DND-41 (cell line): ENCODE results near the gene HERC4.

Experiments
- ATAC-seq: fragments of 200-7000 bp; cut with Tn5 transposase; 3 replicates; pipeline ENCODE4 v1.9.1; 2021; ENCODE audit warnings: low read depth; ENCODE audit not compliant: insufficient read depth
- DNase-seq: peaks from one replicate; pipeline ENCODE4 v3.0.0-alpha.2; 2020
- H2AFZ ChIP-seq: 2 replicates; pipeline ENCODE4 v1.6.0; 2012; ENCODE audit warnings: low read depth, low read length
- H3K27ac ChIP-seq: 2 replicates; pipeline ENCODE4 v1.5.1; 2012; ENCODE audit warnings: low read length, inconsistent platforms
- H3K27me3 ChIP-seq: fragments of 200-600 bp; sonication (generic); 2 replicates; pipeline ENCODE4 v1.6.0; 2012; ENCODE audit warnings: low read length, mild to moderate bottlenecking, inconsistent platforms; ENCODE audit not compliant: insufficient read depth, poor library complexity
- H3K36me3 ChIP-seq: 2 replicates; pipeline ENCODE4 v1.5.1; 2012; ENCODE audit warnings: low read length, inconsistent platforms; ENCODE audit not compliant: insufficient read depth
- H3K4me1 ChIP-seq: 2 replicates; pipeline ENCODE4 v1.5.1; 2012; ENCODE audit warnings: mild to moderate bottlenecking, low read length; ENCODE audit not compliant: insufficient read depth
- H3K4me2 ChIP-seq: 2 replicates; pipeline ENCODE4 v1.6.0; 2012; ENCODE audit warnings: mild to moderate bottlenecking, moderate library complexity, low read length, inconsistent platforms; ENCODE audit not compliant: insufficient read depth
- H3K4me3 ChIP-seq, 2 experiments: fragments of 200-600 bp in 1 of 2; shearing (Covaris generic) in 1 of 2; 2 replicates each; pipeline ENCODE4 v1.5.1; 2012 to 2016; ENCODE audit warnings: inconsistent platforms in 2 of 2, low read length in 2 of 2, mild to moderate bottlenecking in 2 of 2, low read depth in 1 of 2, moderate library complexity in 1 of 2
- H3K79me2 ChIP-seq: 2 replicates; pipeline ENCODE4 v1.6.0; 2012; ENCODE audit warnings: low read length, inconsistent platforms; ENCODE audit not compliant: insufficient read depth
- H3K9ac ChIP-seq: 2 replicates; pipeline ENCODE4 v1.6.0; 2012; ENCODE audit warnings: low read depth, mild to moderate bottlenecking, inconsistent platforms, low read length, moderate library complexity
- H3K9me3 ChIP-seq: 2 replicates; pipeline ENCODE4 v1.5.1; 2012; ENCODE audit warnings: low read length, moderate library complexity, mild to moderate bottlenecking, inconsistent platforms; ENCODE audit not compliant: insufficient read depth, severe bottlenecking
- H4K20me1 ChIP-seq: 2 replicates; pipeline ENCODE4 v1.6.0; 2012; ENCODE audit warnings: low read length; ENCODE audit not compliant: insufficient read depth
- EZH2 ChIP-seq: IDR thresholded peaks from 3 replicates; pipeline ENCODE4 v1.6.1; 2012; ENCODE audit warnings: borderline replicate concordance, low read depth, mild to moderate bottlenecking, moderate library complexity, low read length, inconsistent platforms; ENCODE audit not compliant: severe bottlenecking
- TF ChIP-seq, protein P1 (sequence below): IDR thresholded peaks from 2 replicates; pipeline ENCODE4 v1.5.1; 2012; ENCODE audit warnings: borderline replicate concordance, low read length, moderate library complexity, mild to moderate bottlenecking; ENCODE audit not compliant: poor library complexity, severe bottlenecking; ENCODE audit errors: extremely low read depth

Gene HERC4

GRCh38 chr10:68108051-68108450 lies 33.0 kb upstream of the HERC4 start:
- no peak overlapping the region for H3K27ac ChIP-seq
- H3K79me2 ChIP-seq: no peaks in the 10 kb centered on the region
- H4K20me1 ChIP-seq: no peaks in the 10 kb centered on the region
- H3K4me2 ChIP-seq: no peak overlapping the region
- no peaks in the 10 kb centered on the region for H3K9me3 ChIP-seq
- H2AFZ ChIP-seq: no peak overlapping the region
- no peak overlapping the region for H3K9ac ChIP-seq
- no peaks in the 10 kb centered on the region for H3K36me3 ChIP-seq
- TF ChIP-seq, protein P1, sequence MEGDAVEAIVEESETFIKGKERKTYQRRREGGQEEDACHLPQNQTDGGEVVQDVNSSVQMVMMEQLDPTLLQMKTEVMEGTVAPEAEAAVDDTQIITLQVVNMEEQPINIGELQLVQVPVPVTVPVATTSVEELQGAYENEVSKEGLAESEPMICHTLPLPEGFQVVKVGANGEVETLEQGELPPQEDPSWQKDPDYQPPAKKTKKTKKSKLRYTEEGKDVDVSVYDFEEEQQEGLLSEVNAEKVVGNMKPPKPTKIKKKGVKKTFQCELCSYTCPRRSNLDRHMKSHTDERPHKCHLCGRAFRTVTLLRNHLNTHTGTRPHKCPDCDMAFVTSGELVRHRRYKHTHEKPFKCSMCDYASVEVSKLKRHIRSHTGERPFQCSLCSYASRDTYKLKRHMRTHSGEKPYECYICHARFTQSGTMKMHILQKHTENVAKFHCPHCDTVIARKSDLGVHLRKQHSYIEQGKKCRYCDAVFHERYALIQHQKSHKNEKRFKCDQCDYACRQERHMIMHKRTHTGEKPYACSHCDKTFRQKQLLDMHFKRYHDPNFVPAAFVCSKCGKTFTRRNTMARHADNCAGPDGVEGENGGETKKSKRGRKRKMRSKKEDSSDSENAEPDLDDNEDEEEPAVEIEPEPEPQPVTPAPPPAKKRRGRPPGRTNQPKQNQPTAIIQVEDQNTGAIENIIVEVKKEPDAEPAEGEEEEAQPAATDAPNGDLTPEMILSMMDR: no peak
- no peak for TF ChIP-seq EZH2
- H3K4me1 ChIP-seq: no peaks in the 10 kb centered on the region
- peaks cover under 1% of the 10 kb centered on the region for H3K27me3 ChIP-seq
- H3K4me3 ChIP-seq: no peak overlapping the region
- ATAC-seq (no peak), DNase-seq (no peak)

DNA sequence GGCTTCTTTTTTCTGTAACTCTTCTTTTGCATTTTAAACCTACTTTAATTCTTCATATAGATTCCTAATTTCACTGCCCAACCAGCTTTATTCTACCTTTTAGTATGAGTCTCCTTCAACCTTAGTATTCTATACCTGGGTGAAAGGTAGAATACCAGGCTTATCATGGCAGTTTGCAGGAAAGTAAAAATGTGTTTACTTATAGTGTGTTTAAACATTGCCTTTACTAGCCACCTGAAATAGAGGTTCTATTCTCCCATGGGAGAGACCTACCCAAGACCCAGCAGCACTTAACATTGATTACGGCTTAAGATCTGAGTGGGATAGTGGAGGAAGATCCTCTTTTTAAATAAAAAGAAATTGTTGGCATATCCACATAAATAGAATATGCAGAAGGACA lies 32.6 kb upstream of the HERC4 start:
- no peak overlapping the region for H3K4me2 ChIP-seq
- no peak overlapping the region for H2AFZ ChIP-seq
- ATAC-seq (no peak), DNase-seq (no peak)
- no peak overlapping the region for H3K4me3 ChIP-seq
- peaks cover 4% of the 10 kb centered on the region for H3K27me3 ChIP-seq
- no peaks in the 10 kb centered on the region for H3K79me2 ChIP-seq
- TF ChIP-seq EZH2: no peak
- TF ChIP-seq, protein P1: no peak
- H4K20me1 ChIP-seq: no peaks in the 10 kb centered on the region
- no peak overlapping the region for H3K27ac ChIP-seq
- no peak overlapping the region for H3K9ac ChIP-seq
- H3K36me3 ChIP-seq: no peaks in the 10 kb centered on the region
- H3K4me1 ChIP-seq: no peaks in the 10 kb centered on the region
- H3K9me3 ChIP-seq: no peaks in the 10 kb centered on the region

- H3K79me2 ChIP-seq: no peaks in the 10 kb centered on the region
- H3K4me2 ChIP-seq: no peak overlapping the region
- no peak overlapping the region for H3K9ac ChIP-seq
- DNase-seq (no peak), ATAC-seq (no peak)
- no peak overlapping the region for H3K4me3 ChIP-seq
- H3K9me3 ChIP-seq: no peaks in the 10 kb centered on the region
- no peak overlapping the region for H2AFZ ChIP-seq
- H3K4me1 ChIP-seq: no peaks in the 10 kb centered on the region
- H3K27me3 ChIP-seq: peaks cover 4% of the 10 kb centered on the region
- TF ChIP-seq EZH2: no peak
- TF ChIP-seq, protein P1: no peak
- H3K36me3 ChIP-seq: no peaks in the 10 kb centered on the region
- no peaks in the 10 kb centered on the region for H4K20me1 ChIP-seq
- H3K27ac ChIP-seq: no peak overlapping the region
Measured at GRCh38 chr10:68106656-68107055, 31.6 kb upstream of the HERC4 start.

GRCh38 chr10:68105820-68106219 lies 30.7 kb upstream of the HERC4 start:
- DNase-seq (no peak), ATAC-seq (no peak)
- Histone ChIP-seq H3K27me3 (peaks cover 4% of the 10 kb centered on the region), H4K20me1 (no peaks in the 10 kb centered on the region), H3K4me2 (no peak overlapping the region), H3K4me3 (no peak overlapping the region), H3K4me1 (no peaks in the 10 kb centered on the region), H3K27ac (no peak overlapping the region), H3K9ac (no peak overlapping the region), H3K36me3 (no peaks in the 10 kb centered on the region), H3K79me2 (no peaks in the 10 kb centered on the region), H2AFZ (no peak overlapping the region), H3K9me3 (no peaks in the 10 kb centered on the region)
- TF ChIP-seq, protein P1: no peak
- TF ChIP-seq EZH2: no peak
